HG03521 (cell line): Measurements from ENCODE around the gene PABPN1.
"Not testable (repeated sequence)": the region's sequence is repeated elsewhere in the genome, so short reads cannot be mapped to it uniquely, and the experiment has no call there.

Source experiments
- ATAC-seq: cut with Tn5 transposase; IDR thresholded peaks from one replicate; pipeline ENCODE4 v1.9.1; 2021; ENCODE audit warnings: mild to moderate bottlenecking, moderate library complexity; ENCODE audit not compliant: unreplicated experiment

The PABPN1 gene

DNA sequence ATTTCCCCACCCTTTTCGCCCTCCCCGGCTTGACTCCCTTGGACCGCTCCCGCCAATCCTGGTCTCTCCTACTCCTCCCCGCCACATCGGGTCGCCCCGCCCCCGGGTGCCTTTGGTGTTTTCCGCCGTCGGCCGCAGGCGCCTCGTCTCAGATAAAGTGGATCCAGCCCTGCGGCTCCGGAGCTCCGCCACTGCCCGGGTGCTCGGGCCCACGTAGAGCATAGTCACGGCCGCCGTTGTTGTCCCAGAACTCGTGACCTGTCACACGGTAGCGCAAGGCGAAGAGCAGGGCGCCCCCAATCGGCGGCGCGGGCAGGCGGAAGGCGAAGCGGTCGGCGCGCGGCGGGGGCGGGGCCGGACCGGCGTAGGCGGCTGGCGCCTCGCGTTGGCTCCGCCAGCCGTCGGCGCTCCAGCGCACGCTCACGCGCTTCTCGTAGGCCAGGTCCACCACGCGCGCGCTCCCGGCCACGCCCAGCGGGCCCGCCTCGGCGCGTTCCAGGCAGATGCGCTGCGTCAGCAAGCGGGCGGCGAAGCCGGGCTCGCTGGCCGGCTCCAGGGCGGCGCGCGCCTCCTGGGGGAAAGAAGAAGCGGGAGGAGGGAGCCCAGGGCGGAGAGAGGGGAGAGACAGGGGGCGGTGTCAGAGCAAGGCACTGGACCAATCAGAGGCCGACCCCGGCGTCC, 19.8 kb upstream of the PABPN1 start:
- peak; percentile 75 for ATAC-seq

DNA sequence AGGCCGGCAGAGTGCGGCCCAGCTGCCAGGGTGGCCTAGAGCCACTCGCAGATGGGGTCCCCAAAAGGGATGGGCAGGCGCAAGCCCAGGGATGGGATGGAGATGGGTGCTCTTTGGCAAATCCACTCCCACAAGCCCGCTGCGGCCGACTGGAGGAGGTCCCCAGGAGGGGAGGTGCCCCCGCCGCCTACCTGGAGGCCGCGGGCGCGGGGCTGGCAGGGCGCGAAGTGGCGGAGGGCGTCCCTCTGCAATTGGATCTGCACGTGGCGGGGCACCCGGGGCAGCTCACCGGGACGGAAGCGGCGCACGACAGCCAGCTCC, 19.3 kb upstream of the PABPN1 start:
- ATAC-seq, result peak; percentile 6

- ATAC-seq, result peak; percentile 23
Observed at GRCh38 chr14:23302290-23303225, 18.7 kb upstream of the PABPN1 start, which contains the start of gene PPP1R3E. Gene PPP1R3E, minus strand, starts transcription at chr14:23302859. Its CDS starts 283 bp downstream, at chr14:23302576.

- ATAC-seq, result no peak
Observed at GRCh38 chr14:23306412-23307145, 14.7 kb upstream of the PABPN1 start, which contains the start of gene BCL2L2. Gene BCL2L2, plus strand, starts transcription at chr14:23306833. Its CDS starts 935 bp downstream, at chr14:23307768.

DNA sequence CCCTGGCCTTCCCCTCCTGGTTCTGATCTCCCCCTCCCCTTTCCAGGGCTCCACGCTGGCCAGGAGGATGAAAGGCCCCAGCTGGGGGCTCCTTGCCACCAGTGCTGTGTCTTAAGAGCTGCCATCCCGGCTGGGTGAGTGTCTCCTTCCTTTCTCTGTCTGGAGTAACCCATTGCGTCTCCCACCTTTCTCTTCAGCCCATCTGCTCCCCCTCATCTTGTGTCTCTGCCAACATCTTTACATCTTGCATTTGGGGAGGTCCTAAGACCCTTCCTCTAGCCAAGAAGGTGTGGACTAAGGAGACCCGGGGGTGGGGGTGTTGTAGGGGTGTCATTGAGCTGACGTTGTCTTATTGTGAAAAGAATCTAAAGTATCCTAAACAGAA, 14.1 kb upstream of the PABPN1 start:
- no peak for ATAC-seq

GRCh38 chr14:23307687-23308644, 13.3 kb upstream of the PABPN1 start:
- ATAC-seq, result no peak

GRCh38 chr14:23308721-23309445, 12.4 kb upstream of the PABPN1 start:
- no peak for ATAC-seq

DNA sequence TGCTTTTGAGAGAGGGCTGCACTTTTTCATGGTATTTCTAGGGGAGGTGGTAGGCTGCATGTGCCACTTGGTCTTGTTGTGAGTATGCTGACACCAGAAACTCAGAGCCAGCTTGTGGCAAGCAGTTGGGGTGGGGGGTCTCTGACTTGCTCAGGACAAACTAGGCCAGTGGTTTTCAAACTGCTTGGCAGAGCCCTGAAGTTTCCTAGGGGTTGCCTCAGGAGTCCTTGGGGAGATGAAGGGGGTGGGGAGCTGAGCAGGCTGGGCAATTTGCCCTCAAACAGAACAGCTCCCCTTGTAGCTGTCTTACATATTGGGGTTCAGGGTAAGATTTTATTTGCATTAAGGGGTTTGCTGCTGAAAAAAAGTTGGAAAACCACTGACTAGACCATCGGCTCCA, 10.7 kb upstream of the PABPN1 start:
- no peak for ATAC-seq

DNA sequence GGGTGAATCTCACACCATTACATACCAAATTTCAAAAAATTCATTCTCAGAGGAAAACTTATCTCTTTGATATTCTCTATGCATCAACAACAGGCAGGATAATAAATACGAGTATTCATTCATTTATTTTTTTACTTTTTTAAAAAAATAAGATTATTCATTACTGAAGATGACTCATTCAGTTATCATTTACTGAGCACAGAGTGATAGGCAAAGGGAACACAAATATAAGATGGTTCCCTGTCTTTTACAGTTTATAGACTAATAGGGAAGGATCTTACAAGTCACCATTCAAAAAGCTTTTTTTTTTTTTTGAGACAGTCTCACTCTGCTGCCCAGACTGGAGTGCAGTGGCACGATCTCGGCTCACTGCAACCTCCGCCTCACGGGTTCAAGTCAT, 5.0 kb upstream of the PABPN1 start:
- ATAC-seq, result no peak

DNA sequence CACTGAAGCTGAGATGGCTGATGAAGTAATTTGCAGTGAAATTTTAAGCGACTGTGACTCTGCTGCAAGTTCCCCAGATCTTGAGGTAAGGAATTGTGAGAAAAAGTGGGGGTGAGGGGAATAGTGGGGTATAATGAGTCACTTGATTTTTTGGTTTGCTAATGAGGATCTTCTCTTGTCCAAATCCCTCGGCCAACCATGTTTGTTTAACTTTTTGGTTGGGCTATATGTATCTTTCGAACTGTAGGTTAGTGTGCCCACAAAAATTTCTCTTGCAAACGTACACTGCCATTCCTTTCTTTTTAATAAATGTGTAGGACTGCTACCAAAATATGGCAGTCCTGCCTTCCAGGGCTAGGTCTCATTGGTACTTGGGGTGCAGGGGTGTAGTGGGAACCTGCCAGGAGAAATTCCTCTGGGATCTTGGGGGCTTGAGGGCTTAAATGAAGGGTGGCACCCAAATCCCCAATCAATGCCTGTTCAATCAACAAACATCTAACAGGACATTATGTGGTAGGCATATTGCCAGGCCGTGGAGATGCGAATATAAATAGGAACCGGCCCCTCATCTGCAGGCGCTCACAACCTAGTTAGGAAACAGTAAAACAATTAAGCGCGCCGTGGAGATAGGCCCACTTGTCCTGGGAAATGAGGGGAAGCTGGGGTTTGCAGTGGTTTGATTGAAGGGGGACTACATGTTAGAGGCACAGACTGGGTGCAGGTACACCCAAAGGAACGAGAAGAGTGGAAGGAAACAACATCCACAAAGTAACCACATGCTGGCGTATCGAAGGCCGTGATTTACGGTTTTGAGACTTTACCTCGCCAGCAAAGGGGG, 1.3 kb upstream of the PABPN1 start:
- ATAC-seq, result no peak

GRCh38 chr14:23321572-23322547, 603 bp downstream of the PABPN1 start:
- ATAC-seq, result peak; percentile 13

GRCh38 chr14:23322568-23323517, 1.6 kb downstream of the PABPN1 start:
- ATAC-seq, result no peak

DNA sequence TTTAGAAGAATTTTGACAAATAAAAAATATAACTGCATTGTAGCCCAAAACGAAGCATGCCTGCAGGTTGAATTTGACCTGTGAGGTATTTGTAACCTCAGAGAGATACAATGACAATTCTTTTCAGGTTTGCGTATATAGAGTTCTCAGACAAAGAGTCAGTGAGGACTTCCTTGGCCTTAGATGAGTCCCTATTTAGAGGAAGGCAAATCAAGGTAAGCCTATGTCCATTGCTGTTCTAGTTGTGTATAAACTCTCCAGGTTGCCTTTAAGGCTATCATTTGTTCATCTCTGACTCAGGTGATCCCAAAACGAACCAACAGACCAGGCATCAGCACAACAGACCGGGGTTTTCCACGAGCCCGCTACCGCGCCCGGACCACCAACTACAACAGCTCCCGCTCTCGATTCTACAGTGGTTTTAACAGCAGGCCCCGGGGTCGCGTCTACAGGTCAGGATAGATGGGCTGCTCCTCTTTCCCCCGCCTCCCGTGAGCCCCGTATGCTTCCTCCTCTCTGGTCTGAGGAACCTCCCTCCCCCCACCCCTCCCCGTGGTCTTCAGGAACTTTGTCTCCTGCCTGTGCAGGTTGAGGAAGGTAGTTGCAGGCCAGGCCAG, 2.7 kb downstream of the PABPN1 start:
- no peak for ATAC-seq

DNA sequence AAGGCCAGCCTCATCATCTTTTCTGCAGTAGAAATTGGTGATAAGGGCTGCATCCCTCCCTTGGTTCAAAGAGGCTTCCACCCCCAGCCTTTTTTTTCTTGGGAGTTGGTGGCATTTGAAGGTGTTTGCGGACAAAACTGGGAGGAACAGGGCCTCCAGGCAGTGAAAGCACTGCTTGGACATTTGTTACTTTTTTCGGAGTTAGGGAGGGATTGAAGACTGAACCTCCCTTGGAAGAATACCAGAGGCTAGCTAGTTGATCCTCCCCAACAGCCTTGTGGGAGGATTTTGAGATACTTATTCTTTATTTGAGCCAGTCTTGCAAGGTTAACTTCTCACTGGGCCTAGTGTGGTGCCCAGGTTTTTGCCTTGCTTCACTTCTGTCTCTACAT, 3.2 kb downstream of the PABPN1 start:
- no peak for ATAC-seq

DNA sequence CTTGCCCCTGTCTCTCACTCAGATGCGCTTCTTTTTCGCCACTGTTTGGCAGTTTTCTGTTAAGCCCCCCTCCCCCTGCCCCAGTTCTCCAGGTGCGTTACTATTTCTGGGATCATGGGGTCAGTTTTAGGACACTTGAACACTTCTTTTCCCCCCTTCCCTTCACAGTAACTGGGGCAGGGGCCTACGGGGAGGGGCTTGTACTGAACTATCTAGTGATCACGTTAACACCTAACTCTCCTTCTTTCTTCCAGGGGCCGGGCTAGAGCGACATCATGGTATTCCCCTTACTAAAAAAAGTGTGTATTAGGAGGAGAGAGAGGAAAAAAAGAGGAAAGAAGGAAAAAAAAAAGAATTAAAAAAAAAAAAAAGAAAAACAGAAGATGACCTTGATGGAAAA, 3.7 kb downstream of the PABPN1 start:
- no peak for ATAC-seq

- ATAC-seq, result not testable (repeated sequence)
Observed at GRCh38 chr14:23325746-23326145, 4.5 kb downstream of the PABPN1 start.
